Measurements from ENCODE around the gene CRTC1. TPM values are rescaled to one million over a fixed set of nuclear protein-coding genes. Genes with fewer than 3 reads are reported as not detected.

The CRTC1 gene
- total RNA-seq, 1 experiment from 2014 or later = 12.3 TPM

DNA sequence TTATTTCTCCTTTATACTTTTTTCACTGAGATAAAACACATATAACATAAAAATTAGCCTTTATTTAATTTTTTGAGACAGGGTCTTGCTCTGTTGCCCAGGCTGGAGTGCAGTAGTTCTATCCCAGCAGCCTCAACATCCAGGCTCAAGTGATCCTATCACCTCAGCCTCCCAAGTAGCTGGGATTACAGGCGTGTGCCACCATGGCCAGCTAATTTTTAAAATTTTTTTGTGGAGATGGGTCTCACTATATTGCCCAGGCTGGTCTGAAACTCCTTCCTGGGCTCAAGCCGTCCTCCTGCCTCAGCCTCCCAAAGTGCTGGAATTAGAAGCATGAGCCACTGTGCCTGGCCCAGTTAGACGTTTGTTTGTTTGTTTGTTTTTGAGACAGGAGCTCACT, 28.4 kb downstream of the CRTC1 start:
- DNase-seq (ENCODE audit: low spot score) (no peak), ATAC-seq (no peak)
- ChIA-PET CTCF (no interaction called here), POLR2A (interaction anchor here (0.8 kb wide), 1 partner anchor 37 kb away, joined by 4 read pairs; no protein-coding TSS in a partner anchor)
- no peaks in the 10 kb centered on the region for H3K27me3 Mint-ChIP-seq (ENCODE audit: low read depth)
- no peak overlapping the region for H3K4me3 Mint-ChIP-seq
- H3K9me3 Mint-ChIP-seq = no peaks in the 10 kb centered on the region
- no peak overlapping the region for H3K27ac Mint-ChIP-seq
- H3K4me1 Mint-ChIP-seq = peaks cover 4% of the 10 kb centered on the region; the same call in 1 of the 2 replicates
- H3K36me3 Mint-ChIP-seq = no peaks in the 10 kb centered on the region
- no peak for TF ChIP-seq ZNF232 (CRISPR knock-in tag; IDR thresholded peaks at IDR 0.05)
- TF ChIP-seq ZNF121 (CRISPR knock-in tag; IDR thresholded peaks at IDR 0.05) = 0 out of 2 replicates have a peak, but pooled peaks have one; percentile 12

DNA sequence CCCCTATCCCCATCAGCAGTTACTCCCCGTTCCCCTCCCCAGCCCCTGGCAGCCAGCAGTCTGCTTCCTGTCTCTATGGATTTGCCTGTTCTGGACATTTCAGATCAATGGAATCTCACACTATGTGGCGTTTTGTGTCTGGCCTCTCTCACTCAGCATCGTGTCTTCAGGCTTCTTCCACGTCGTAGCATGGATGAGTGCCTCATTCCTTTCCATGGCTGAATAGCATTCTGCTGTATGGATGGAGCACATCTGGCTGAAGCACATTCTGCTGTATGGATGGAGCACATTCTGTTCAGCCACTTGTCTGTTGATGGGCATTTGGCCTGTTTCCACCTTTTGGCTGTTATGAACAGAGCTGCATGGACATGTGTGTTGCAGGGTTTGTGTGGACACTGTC, 29.5 kb downstream of the CRTC1 start:
- ChIA-PET POLR2A (no interaction called here), CTCF (interaction anchor here (0.7 to 1.1 kb wide), 2 partner anchors 134 to 262 kb away, joined by 3 read pairs; no protein-coding TSS in a partner anchor)
- TF ChIP-seq GABPB1 (CRISPR knock-in tag; IDR thresholded peaks at IDR 0.05) = no peak
- no peak for TF ChIP-seq OVOL2 (CRISPR knock-in tag; IDR thresholded peaks at IDR 0.05; ENCODE audit: borderline replicate concordance)
- no peak for TF ChIP-seq ZNF219 (CRISPR knock-in tag; IDR thresholded peaks at IDR 0.05; ENCODE audit: borderline replicate concordance)
- TF ChIP-seq, protein P1, sequence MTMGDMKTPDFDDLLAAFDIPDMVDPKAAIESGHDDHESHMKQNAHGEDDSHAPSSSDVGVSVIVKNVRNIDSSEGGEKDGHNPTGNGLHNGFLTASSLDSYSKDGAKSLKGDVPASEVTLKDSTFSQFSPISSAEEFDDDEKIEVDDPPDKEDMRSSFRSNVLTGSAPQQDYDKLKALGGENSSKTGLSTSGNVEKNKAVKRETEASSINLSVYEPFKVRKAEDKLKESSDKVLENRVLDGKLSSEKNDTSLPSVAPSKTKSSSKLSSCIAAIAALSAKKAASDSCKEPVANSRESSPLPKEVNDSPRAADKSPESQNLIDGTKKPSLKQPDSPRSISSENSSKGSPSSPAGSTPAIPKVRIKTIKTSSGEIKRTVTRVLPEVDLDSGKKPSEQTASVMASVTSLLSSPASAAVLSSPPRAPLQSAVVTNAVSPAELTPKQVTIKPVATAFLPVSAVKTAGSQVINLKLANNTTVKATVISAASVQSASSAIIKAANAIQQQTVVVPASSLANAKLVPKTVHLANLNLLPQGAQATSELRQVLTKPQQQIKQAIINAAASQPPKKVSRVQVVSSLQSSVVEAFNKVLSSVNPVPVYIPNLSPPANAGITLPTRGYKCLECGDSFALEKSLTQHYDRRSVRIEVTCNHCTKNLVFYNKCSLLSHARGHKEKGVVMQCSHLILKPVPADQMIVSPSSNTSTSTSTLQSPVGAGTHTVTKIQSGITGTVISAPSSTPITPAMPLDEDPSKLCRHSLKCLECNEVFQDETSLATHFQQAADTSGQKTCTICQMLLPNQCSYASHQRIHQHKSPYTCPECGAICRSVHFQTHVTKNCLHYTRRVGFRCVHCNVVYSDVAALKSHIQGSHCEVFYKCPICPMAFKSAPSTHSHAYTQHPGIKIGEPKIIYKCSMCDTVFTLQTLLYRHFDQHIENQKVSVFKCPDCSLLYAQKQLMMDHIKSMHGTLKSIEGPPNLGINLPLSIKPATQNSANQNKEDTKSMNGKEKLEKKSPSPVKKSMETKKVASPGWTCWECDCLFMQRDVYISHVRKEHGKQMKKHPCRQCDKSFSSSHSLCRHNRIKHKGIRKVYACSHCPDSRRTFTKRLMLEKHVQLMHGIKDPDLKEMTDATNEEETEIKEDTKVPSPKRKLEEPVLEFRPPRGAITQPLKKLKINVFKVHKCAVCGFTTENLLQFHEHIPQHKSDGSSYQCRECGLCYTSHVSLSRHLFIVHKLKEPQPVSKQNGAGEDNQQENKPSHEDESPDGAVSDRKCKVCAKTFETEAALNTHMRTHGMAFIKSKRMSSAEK (CRISPR knock-in tag; IDR thresholded peaks at IDR 0.05; ENCODE audit: borderline replicate concordance) = no peak
- TF ChIP-seq, protein P2, sequence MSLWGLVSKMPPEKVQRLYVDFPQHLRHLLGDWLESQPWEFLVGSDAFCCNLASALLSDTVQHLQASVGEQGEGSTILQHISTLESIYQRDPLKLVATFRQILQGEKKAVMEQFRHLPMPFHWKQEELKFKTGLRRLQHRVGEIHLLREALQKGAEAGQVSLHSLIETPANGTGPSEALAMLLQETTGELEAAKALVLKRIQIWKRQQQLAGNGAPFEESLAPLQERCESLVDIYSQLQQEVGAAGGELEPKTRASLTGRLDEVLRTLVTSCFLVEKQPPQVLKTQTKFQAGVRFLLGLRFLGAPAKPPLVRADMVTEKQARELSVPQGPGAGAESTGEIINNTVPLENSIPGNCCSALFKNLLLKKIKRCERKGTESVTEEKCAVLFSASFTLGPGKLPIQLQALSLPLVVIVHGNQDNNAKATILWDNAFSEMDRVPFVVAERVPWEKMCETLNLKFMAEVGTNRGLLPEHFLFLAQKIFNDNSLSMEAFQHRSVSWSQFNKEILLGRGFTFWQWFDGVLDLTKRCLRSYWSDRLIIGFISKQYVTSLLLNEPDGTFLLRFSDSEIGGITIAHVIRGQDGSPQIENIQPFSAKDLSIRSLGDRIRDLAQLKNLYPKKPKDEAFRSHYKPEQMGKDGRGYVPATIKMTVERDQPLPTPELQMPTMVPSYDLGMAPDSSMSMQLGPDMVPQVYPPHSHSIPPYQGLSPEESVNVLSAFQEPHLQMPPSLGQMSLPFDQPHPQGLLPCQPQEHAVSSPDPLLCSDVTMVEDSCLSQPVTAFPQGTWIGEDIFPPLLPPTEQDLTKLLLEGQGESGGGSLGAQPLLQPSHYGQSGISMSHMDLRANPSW (CRISPR knock-in tag; conservative IDR thresholded peaks at IDR 0.05; ENCODE audit: low read depth) = no peak
- no peak for TF ChIP-seq JUN (CRISPR knock-in tag; IDR thresholded peaks at IDR 0.05)
- no peak for TF ChIP-seq NFYB (CRISPR knock-in tag; conservative IDR thresholded peaks at IDR 0.05; ENCODE audit: low read depth)
- no peak for TF ChIP-seq HMGA2 (CRISPR knock-in tag; IDR thresholded peaks at IDR 0.05)
- TF ChIP-seq, protein P3, sequence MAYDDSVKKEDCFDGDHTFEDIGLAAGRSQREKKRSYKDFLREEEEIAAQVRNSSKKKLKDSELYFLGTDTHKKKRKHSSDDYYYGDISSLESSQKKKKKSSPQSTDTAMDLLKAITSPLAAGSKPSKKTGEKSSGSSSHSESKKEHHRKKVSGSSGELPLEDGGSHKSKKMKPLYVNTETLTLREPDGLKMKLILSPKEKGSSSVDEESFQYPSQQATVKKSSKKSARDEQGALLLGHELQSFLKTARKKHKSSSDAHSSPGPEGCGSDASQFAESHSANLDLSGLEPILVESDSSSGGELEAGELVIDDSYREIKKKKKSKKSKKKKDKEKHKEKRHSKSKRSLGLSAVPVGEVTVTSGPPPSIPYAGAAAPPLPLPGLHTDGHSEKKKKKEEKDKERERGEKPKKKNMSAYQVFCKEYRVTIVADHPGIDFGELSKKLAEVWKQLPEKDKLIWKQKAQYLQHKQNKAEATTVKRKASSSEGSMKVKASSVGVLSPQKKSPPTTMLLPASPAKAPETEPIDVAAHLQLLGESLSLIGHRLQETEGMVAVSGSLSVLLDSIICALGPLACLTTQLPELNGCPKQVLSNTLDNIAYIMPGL (CRISPR knock-in tag; IDR thresholded peaks at IDR 0.05) = no peak
- TF ChIP-seq SP1 (CRISPR knock-in tag; conservative IDR thresholded peaks at IDR 0.05) = no peak
- TF ChIP-seq, protein P4, sequence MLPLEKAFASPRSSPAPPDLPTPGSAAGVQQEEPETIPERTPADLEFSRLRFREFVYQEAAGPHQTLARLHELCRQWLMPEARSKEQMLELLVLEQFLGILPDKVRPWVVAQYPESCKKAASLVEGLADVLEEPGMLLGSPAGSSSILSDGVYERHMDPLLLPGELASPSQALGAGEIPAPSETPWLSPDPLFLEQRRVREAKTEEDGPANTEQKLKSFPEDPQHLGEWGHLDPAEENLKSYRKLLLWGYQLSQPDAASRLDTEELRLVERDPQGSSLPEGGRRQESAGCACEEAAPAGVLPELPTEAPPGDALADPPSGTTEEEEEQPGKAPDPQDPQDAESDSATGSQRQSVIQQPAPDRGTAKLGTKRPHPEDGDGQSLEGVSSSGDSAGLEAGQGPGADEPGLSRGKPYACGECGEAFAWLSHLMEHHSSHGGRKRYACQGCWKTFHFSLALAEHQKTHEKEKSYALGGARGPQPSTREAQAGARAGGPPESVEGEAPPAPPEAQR (CRISPR knock-in tag; IDR thresholded peaks at IDR 0.05) = no peak
- TF ChIP-seq FOXJ3 (CRISPR knock-in tag; IDR thresholded peaks at IDR 0.05; ENCODE audit: borderline replicate concordance) = no peak
- DNase-seq (ENCODE audit: low spot score) (no peak), ATAC-seq (no peak)
- Mint-ChIP-seq H3K27ac (peak overlapping the region; percentile 77; the same call in 1 of the 2 replicates), H3K4me1 (no peaks in the 10 kb centered on the region), H3K9me3 (no peaks in the 10 kb centered on the region), H3K27me3 (ENCODE audit: low read depth) (no peaks in the 10 kb centered on the region), H3K4me3 (no peak overlapping the region), H3K36me3 (no peaks in the 10 kb centered on the region)
